ENCODE results near the gene ZNF385A. TPM values are rescaled to one million over a fixed set of nuclear protein-coding genes. Genes with fewer than 3 reads are reported as not detected.
A peak's percentile ranks its signal among the peaks of the same experiment; 100 is the strongest.

ZNF385A gene
- total RNA-seq, 2 donors from 2014 or later: 3.1 to 7.3 TPM

- Histone ChIP-seq H3K9me3 (no peaks in the 10 kb centered on the region), H3K27me3 (no peaks in the 10 kb centered on the region), H3K4me3 (no peak overlapping the region), H3K36me3 (replicated peaks in 1 of 2; ENCODE audit: insufficient read depth in 1 of 2, low read depth in 2 of 2) (no peaks in the 10 kb centered on the region), H3K27ac (no peak overlapping the region), H3K4me1 (peaks cover 13% of the 10 kb centered on the region)
- no peak for DNase-seq
- intact Hi-C loops (cut with DNase I): no loop called here
- TF ChIP-seq CTCF (IDR thresholded peaks at IDR 0.05): no peak
- TF ChIP-seq POLR2A (IDR thresholded peaks at IDR 0.05): no peak
- WGBS, 2 donors: 25 to 45% methylated on average over 2 of the region's 2 CpGs
- no peak for ATAC-seq
Measured at GRCh38 chr12:54425702-54426101, 41.2 kb upstream of the ZNF385A start.

DNA sequence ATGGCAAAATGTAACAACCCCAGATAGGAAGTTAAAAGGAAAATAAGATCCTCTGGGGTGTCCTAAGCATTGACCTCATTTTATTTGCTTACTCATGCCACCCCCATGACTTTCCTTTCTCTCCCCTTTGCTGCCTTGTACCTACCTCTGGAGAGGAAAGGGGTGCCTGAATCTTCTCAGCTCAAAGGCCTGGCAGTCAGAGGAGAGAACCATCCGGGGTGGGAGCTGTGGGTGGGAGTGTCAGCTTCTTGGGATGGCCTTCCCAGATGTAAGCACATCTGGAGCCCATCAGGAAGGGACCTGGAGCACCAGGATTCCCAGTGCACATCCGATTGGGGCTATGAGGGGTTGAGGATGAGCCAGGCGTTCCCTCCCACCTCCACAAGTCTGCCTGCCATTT is 39.7 kb upstream of the ZNF385A start:
- Histone ChIP-seq H3K4me3 (no peak overlapping the region), H3K9me3 (no peaks in the 10 kb centered on the region), H3K27ac (no peak overlapping the region), H3K36me3 (replicated peaks in 1 of 2; ENCODE audit: insufficient read depth in 1 of 2, low read depth in 2 of 2) (no peaks in the 10 kb centered on the region), H3K4me1 (peaks cover 20% of the 10 kb centered on the region), H3K27me3 (no peaks in the 10 kb centered on the region)
- ATAC-seq (no peak), DNase-seq (no peak)
- TF ChIP-seq POLR2A (IDR thresholded peaks at IDR 0.05) (no peak), CTCF (IDR thresholded peaks at IDR 0.05) (no peak)
- intact Hi-C loops (cut with DNase I): no loop called here
- 67 to 77% methylated on average over 2 to 3 of the region's 3 CpGs for WGBS, 2 donors

GRCh38 chr12:54423816-54424150 is 39.2 kb upstream of the ZNF385A start:
- Histone ChIP-seq H3K4me1 (peaks cover 18% of the 10 kb centered on the region), H3K4me3 (no peak overlapping the region), H3K9me3 (no peaks in the 10 kb centered on the region), H3K27me3 (no peaks in the 10 kb centered on the region), H3K36me3 (replicated peaks in 1 of 2; ENCODE audit: insufficient read depth in 1 of 2, low read depth in 2 of 2) (no peaks in the 10 kb centered on the region), H3K27ac (no peak overlapping the region)
- ATAC-seq (no peak), DNase-seq (no peak)
- TF ChIP-seq CTCF (IDR thresholded peaks at IDR 0.05): no peak
- TF ChIP-seq POLR2A (IDR thresholded peaks at IDR 0.05): no peak
- 54 to 67% methylated on average over 5 of the region's 5 CpGs for WGBS, 2 donors
- intact Hi-C loops (cut with DNase I): no loop called here

GRCh38 chr12:54421879-54422250 is 37.3 kb upstream of the ZNF385A start:
- H3K27me3 ChIP-seq: no peaks in the 10 kb centered on the region
- H3K36me3 ChIP-seq (replicated peaks in 1 of 2; ENCODE audit: insufficient read depth in 1 of 2, low read depth in 2 of 2): no peaks in the 10 kb centered on the region
- H3K4me3 ChIP-seq: no peak overlapping the region
- 80 to 84% methylated on average over 2 of the region's 2 CpGs for WGBS, 2 donors
- ATAC-seq (no peak), DNase-seq (no peak)
- intact Hi-C loops (cut with DNase I): no loop called here
- no peak overlapping the region for H3K27ac ChIP-seq
- peaks cover 28% of the 10 kb centered on the region for H3K4me1 ChIP-seq
- TF ChIP-seq POLR2A (IDR thresholded peaks at IDR 0.05) (no peak), CTCF (IDR thresholded peaks at IDR 0.05) (no peak)
- no peaks in the 10 kb centered on the region for H3K9me3 ChIP-seq

GRCh38 chr12:54421175-54421878 is 36.8 kb upstream of the ZNF385A start:
- H3K36me3 ChIP-seq (replicated peaks in 1 of 2; ENCODE audit: insufficient read depth in 1 of 2, low read depth in 2 of 2): no peaks in the 10 kb centered on the region
- peak overlapping the region in 1 of 4 donors; percentile 27 for H3K27ac ChIP-seq
- no peak for TF ChIP-seq CTCF (IDR thresholded peaks at IDR 0.05)
- TF ChIP-seq POLR2A (IDR thresholded peaks at IDR 0.05): no peak
- H3K9me3 ChIP-seq: no peaks in the 10 kb centered on the region
- no peak overlapping the region for H3K4me3 ChIP-seq
- peaks cover 33% of the 10 kb centered on the region for H3K4me1 ChIP-seq
- H3K27me3 ChIP-seq: no peaks in the 10 kb centered on the region
- intact Hi-C loops (cut with DNase I): no loop called here
- DNase-seq (peak in 2 of 4 donors; percentile 26 to 42), ATAC-seq (no peak)
- WGBS, 2 donors: 67 to 75% methylated on average over 4 of the region's 4 CpGs
